Left ventricle myocardium inferior (tissue), 1 donor: ENCODE results near the gene SYNDIG1L. TPM values are rescaled to one million over a fixed set of nuclear protein-coding genes. Genes with fewer than 3 reads are reported as not detected.

Source experiments
- DNase-seq: peaks from one replicate; pipeline ENCODE4 v3.0.0-alpha.2; 2020
- H3K27ac ChIP-seq: fragments of 200-600 bp; replicated peaks from 2 replicates; pipeline ENCODE4 v1.8.0; 2021
- H3K27me3 ChIP-seq: fragments of 200-600 bp; 2 replicates; pipeline ENCODE4 v1.8.0; 2021; ENCODE audit warnings: low read depth
- H3K36me3 ChIP-seq: fragments of 200-600 bp; 2 replicates; pipeline ENCODE4 v1.8.0; 2021
- H3K4me1 ChIP-seq: fragments of 200-600 bp; 2 replicates; pipeline ENCODE4 v1.8.0; 2021
- H3K4me3 ChIP-seq: fragments of 200-600 bp; 2 replicates; pipeline ENCODE4 v1.8.0; 2021; ENCODE audit warnings: mild to moderate bottlenecking, moderate library complexity
- H3K9me3 ChIP-seq: fragments of 200-600 bp; replicated peaks from 2 replicates; pipeline ENCODE4 v1.8.0; 2021
- intact Hi-C: fragments of 100-400 bp; cut with micrococcal nuclease; formaldehyde crosslinking; loops from one replicate; pipeline ENCODE4 v1.11.0; 2022
- long read RNA-seq: library from polyadenylated mRNA; unstranded; transcript quantifications from one replicate; pipeline ENCODE4 v2.0.0, GENCODE V29; 2021
- total RNA-seq: library from RNA; stranded (reverse); fragmentation: NEBNext Ultra II Directional; extraction: Animal tissue kit (Norgen Biotek cat#: 25700); gene quantifications from one replicate; pipeline ENCODE4 v1.2.1, GENCODE V29; 2021
- TF ChIP-seq, protein P1 (sequence below): fragments of 200-600 bp; IDR thresholded peaks from 2 replicates; pipeline ENCODE4 v1.8.0; 2021; ENCODE audit warnings: antibody characterized with exemption, mild to moderate bottlenecking, borderline replicate concordance
- donor health status: DM: no; HTN: yes; CAD: no; lungs with severe emphysema.

SYNDIG1L gene
- 0.11 TPM for total RNA-seq
- long read RNA-seq, result 0 reads

DNA sequence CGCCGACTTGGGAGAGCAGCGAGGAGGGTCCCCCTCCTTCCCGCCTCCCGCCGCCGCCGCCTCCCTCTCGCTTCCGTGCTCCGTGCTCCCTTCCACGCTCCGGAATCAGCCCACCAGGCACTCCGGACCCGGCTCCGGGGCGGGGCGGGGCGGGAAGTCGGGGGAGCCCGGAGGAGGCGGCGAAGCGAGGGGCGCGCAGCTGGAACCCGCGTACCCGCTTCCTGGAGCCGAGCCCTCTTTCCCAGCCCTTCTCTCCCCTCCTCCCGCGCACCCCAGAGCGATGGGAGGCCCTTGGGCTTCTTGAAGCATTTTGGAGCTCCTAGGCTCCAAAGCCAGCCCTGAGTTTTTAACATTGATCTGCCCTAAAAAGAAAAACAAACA lies at the start of gene SYNDIG1L:
Gene SYNDIG1L, minus strand, starts transcription at position 9 of the 381 bp plus-strand sequence. CDS start 16,466 bp downstream, outside the sequence.
- H3K9me3 ChIP-seq, result peaks cover 4% of the 10 kb centered on the region
- H3K27me3 ChIP-seq, result peaks cover 45% of the 10 kb centered on the region
- peaks cover 4% of the 10 kb centered on the region for H3K4me1 ChIP-seq
- H3K36me3 ChIP-seq, result no peaks in the 10 kb centered on the region
- peak within 1 kb of the TSS; percentile 38 for H3K4me3 ChIP-seq
- intact Hi-C loops, result no loop called here
- no peak for DNase-seq
- no peak within 1 kb of the TSS for H3K27ac ChIP-seq
- TF ChIP-seq, protein P1, sequence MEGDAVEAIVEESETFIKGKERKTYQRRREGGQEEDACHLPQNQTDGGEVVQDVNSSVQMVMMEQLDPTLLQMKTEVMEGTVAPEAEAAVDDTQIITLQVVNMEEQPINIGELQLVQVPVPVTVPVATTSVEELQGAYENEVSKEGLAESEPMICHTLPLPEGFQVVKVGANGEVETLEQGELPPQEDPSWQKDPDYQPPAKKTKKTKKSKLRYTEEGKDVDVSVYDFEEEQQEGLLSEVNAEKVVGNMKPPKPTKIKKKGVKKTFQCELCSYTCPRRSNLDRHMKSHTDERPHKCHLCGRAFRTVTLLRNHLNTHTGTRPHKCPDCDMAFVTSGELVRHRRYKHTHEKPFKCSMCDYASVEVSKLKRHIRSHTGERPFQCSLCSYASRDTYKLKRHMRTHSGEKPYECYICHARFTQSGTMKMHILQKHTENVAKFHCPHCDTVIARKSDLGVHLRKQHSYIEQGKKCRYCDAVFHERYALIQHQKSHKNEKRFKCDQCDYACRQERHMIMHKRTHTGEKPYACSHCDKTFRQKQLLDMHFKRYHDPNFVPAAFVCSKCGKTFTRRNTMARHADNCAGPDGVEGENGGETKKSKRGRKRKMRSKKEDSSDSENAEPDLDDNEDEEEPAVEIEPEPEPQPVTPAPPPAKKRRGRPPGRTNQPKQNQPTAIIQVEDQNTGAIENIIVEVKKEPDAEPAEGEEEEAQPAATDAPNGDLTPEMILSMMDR, result no peak

DNA sequence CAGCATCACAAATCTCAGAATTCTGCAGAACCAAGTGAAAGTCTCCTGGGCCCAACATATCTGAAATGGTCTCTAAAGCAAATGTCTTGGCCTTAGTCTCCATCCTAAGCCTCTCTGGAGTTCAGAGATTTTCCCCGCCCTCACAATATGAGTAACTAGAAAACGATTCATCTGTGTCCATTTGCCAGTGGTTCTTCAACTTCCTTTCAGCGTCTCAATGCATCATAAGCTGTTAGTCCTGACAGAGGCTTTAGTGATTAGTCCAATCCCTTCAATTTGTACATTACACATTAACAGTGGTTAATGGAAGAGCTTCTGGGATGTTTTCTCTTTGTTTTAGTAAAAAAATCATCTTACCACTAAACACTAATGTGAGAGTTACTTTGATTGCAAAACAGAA lies 49.7 kb upstream of the SYNDIG1L start:
- intact Hi-C loops, result loop anchor here (5.0 kb wide), 1 partner anchor 113 kb away; no protein-coding TSS in a partner anchor

DNA sequence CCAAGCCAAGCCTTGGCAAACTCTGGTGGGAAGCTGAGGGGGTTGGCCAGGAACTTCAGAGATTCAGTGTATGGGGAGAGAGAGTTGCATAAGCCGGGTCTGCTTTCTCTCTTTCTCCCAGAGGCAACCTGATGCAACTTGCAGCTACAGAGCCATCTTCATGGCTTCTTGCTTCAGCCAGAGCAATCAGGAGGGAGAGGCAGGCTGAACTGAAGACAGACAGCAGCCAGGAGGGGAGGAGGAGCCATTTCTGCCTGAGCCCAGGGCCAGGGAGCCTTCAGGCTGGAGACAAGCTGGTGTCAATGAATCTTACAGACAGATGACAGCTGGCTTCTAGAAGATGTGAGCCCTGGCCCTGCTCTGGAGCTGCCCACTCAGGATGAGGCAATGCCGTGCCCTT lies 48.4 kb upstream of the SYNDIG1L start:
- peaks cover 30% of the 10 kb centered on the region for H3K4me1 ChIP-seq
- H3K9me3 ChIP-seq, result no peaks in the 10 kb centered on the region
- TF ChIP-seq, protein P1, result no peak
- H3K36me3 ChIP-seq, result peaks cover 33% of the 10 kb centered on the region
- no peak overlapping the region for H3K4me3 ChIP-seq
- no peak for DNase-seq
- no peaks in the 10 kb centered on the region for H3K27me3 ChIP-seq
- intact Hi-C loops, result no loop called here
- H3K27ac ChIP-seq, result no peak overlapping the region

More for the DNA sequence above, 49.7 kb upstream of the SYNDIG1L start:
- H3K9me3 ChIP-seq, result no peaks in the 10 kb centered on the region
- no peaks in the 10 kb centered on the region for H3K27me3 ChIP-seq
- peak overlapping the region; percentile 13 for H3K27ac ChIP-seq
- peaks cover 18% of the 10 kb centered on the region for H3K4me1 ChIP-seq
- no peak for DNase-seq
- peaks cover 46% of the 10 kb centered on the region for H3K36me3 ChIP-seq
- H3K4me3 ChIP-seq, result no peak overlapping the region
- TF ChIP-seq, protein P1, result no peak

DNA sequence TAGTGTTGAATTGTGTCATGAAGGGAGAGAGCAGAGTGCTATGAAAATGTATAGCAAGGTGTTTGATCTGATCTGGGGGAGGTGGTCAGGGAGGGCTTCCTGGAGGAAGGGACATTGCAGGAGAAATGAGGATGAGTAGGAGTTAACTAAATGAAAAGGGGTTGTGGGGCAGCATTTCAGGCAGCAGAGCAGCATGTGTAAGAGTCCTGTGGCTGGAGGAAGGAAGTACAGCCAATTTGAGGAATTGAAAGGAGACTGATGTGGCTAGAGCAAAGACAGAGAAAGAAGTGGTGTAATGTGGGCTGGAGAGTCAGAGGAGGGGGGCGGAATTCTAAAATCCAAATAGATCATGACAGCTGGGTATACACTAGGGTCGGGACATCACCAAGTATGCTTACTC lies 46.6 kb upstream of the SYNDIG1L start:
- no peak for DNase-seq
- no peak overlapping the region for H3K27ac ChIP-seq
- no peaks in the 10 kb centered on the region for H3K27me3 ChIP-seq
- no peak overlapping the region for H3K4me3 ChIP-seq
- intact Hi-C loops, result no loop called here
- peaks cover 30% of the 10 kb centered on the region for H3K4me1 ChIP-seq
- H3K36me3 ChIP-seq, result peaks cover 21% of the 10 kb centered on the region
- no peaks in the 10 kb centered on the region for H3K9me3 ChIP-seq
- TF ChIP-seq, protein P1, result no peak

DNA sequence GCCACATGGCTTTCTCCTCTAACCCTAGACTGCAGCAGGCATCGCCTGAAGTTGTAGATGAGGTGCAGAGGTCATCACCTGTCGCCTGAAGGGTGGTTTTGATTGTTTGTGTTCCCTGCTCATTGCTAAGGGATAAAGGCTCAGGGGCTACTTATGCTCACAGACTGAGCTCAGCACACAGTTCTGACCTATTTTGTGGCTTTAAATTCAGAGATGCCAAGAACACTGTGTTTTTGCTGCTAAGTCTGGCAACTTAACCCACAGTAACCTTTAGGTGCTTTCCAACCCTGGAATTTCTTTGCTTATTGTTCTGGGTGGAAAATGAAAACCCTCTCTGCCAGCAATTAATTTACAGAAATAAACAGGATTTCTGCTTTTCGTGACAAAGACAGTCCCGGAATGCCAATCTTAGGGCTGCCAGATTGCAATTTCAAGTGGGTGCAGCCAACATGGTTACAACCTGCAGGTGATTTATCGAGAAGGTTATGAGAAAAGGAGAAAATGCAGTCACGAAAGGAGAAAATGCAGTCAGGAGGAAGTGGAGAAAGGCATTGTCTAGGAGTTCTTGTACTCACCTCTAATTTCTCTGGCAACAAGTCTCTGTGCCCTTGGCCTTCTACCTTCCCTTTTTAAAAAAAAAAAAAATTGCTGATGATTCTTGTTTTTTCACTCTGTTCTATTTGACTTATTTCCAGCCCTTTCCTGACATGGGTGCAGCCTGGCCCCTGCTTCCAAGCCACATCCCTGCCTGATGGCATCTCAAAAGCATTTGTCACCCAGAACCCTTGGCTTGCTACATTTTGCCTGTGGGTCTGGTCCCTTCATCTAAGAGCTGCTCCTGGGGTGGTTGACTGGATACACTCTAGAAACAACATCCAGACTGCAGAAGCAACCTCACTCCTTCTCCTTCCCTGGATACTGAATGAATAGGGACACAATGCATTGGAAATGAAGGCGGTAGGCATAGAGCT lies 43.8 kb upstream of the SYNDIG1L start:
- H3K27me3 ChIP-seq, result no peaks in the 10 kb centered on the region
- no peak for DNase-seq
- H3K9me3 ChIP-seq, result no peaks in the 10 kb centered on the region
- no peak overlapping the region for H3K27ac ChIP-seq
- TF ChIP-seq, protein P1, result no peak
- peaks cover 17% of the 10 kb centered on the region for H3K4me1 ChIP-seq
- intact Hi-C loops, result no loop called here
- H3K36me3 ChIP-seq, result peaks cover 21% of the 10 kb centered on the region
- no peak overlapping the region for H3K4me3 ChIP-seq
